GM18505 (cell line): ENCODE measurements around the gene RRAS2.
A peak's percentile ranks its signal among the peaks of the same experiment; 100 is the strongest.

Source experiments
- ATAC-seq: cut with Tn5 transposase; IDR thresholded peaks from one replicate; pipeline ENCODE4 v1.9.1; 2021; ENCODE audit not compliant: unreplicated experiment
- POLR2A ChIP-seq: IDR thresholded peaks from 4 replicates; pipeline ENCODE4 v1.6.1; 2011; ENCODE audit warnings: borderline replicate concordance; ENCODE audit not compliant: insufficient read depth, insufficient read length; ENCODE audit errors: extremely low read depth

RRAS2 gene

DNA sequence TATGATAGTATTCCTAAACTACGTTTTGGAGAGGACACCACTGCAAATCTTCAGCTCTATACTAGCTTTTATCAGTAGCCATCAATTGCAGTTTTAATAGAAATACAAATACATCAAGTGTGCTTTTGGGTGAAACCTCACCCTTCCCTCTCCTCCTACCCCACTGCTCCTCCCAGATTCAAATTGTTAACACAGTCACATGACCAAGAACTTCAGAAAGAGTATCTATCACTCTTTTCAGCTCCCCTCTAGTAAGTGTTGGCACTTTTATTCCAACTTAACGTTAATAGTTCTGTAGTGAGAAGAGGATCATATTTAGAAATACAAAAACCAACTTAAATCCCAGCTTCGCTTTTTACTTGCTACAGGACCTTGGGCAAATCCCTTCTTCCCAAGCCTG, 17.0 kb downstream of the RRAS2 start:
- TF ChIP-seq POLR2A, result no peak
- no peak for ATAC-seq

- TF ChIP-seq POLR2A, result no peak
- no peak for ATAC-seq
These were observed 18.3 kb downstream of the RRAS2 start for GRCh38 chr11:14340721-14341120.

DNA sequence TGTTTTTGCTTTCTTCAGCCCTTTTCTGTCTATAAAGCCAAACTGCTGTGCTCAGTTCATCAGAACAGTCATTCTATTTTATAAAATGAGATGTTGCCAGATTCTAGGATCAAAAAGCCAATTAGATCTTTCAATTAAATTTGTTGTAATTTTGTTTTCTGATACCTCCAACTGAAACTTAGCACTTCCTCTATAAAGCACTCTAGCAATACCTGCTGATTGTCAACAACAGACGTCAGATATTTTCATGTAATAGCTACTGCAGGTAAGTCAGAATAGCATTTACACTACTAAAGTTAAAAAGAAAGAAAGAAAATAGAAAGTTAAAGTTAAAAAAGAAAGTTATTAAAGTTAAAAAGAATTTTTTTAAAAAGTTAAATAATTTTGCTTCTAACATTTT, 19.6 kb downstream of the RRAS2 start:
- ATAC-seq, result no peak
- TF ChIP-seq POLR2A, result no peak

DNA sequence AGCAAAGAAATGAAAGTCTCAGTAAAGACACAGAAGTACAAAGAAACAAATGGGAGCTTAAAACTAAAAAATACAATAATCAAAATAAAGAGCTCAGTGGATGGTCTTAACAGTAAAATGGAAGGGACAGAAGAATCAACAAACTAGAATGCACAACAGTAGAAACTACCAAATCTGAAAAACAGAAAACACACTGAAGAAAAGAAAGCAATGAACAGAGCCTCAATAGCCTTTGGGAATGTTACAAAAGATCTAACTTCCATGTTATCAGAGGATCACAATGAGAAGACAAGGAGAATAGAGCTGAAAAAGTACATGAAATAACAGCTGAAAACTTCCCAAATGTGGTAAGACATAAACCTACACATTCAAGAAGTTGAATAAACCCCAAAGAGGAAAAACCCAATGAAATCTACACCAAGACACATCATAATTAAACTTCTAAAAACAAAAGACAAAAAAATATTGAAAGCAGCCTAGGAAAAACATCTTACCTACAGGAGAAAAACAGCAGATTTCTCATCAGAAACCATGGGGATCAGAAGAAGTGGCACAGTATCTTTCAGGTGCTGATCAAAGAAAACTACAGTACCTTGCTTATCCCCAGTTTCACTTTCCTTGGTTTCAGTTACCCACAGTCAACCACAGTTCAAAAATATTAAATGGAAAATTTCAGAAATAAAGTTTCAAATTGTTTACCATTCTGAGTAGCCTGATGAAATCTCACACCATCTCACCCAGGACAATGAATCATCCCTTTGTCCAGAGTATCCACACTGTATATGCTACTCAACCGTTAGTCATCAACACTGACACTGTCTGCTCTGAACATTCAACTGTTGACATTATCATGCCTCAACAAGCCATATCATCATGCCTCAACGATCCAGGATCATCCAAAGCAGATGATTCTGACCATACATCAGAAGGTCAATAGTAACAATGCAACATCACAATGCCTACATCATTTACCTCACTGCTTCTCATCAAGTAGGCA, 22.2 kb downstream of the RRAS2 start:
- no peak for ATAC-seq
- TF ChIP-seq POLR2A, result no peak

DNA sequence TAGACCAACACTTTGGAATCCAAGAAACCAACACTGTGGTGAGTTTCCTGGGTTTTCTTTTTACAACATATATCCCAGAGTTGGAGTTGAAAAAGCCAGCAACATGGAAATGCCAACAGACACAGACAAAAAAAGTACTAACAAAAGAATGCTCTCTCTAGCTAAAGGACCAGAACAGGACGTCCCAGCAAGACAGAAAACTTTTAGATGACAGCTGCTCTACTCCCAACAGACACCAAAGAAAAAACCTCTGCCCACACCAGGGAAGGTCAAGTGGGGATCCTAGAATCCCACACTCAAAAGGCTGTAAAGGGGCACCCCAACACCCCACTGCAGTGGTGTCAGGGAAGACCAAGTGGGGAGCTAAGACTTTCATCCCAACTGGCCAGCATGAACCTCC, 23.3 kb downstream of the RRAS2 start:
- no peak for TF ChIP-seq POLR2A
- ATAC-seq, result no peak

- ATAC-seq, result no peak
- TF ChIP-seq POLR2A, result no peak
These were observed 24.1 kb downstream of the RRAS2 start for GRCh38 chr11:14334893-14335292.

- no peak for TF ChIP-seq POLR2A
- ATAC-seq, result no peak
These were observed 24.8 kb downstream of the RRAS2 start for GRCh38 chr11:14334192-14334591.

DNA sequence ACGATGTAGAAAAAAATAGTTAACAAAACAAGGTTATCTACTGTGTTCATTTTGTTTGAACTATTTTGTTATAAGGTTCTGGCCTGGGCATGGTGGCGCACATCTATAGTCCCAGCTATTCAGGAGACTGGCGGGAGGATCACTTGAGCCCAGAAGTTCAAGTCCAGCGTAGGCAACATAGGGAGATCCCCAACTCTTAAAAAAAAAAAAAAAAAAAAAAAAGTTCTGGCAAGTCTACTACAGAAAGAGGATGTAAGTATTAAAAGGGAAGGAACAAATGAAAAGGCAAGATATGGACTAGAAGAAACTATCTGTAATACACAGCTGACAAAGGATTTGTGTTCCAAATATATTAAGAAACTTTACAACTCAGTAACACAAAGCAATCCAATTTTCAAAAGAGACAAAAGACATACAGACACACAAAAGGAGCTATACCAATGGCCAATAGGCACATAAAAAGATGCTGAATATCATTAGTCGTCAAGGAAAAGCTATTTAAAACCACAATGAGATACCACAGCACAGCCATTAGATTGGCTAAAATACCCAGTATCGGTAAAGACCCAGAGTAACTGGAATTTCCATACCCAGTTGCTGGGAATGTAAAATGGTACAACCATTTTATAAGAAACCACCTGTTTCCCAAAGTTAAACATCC, 27.4 kb downstream of the RRAS2 start:
- peak; percentile 45 for ATAC-seq
- TF ChIP-seq POLR2A, result no peak

DNA sequence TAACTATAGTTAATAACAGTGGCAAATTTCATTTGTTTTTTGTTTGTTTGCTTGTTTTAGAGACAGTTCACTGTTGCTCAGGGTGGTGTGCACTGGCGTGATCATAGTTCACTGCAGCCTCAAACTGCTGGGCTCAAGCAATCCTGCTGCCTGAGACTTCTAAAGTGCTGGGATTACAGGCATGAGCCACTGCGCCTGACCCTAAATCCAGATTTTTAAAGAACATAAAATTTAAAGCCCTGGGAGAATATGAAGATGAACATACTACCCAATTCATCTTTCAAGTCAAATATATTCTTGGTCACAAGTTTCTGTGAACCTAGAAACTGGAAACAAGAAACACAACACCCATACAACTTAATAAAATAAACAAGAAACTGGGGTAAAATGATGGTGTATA, 28.1 kb downstream of the RRAS2 start:
- peak; percentile 10 for ATAC-seq
- no peak for TF ChIP-seq POLR2A

DNA sequence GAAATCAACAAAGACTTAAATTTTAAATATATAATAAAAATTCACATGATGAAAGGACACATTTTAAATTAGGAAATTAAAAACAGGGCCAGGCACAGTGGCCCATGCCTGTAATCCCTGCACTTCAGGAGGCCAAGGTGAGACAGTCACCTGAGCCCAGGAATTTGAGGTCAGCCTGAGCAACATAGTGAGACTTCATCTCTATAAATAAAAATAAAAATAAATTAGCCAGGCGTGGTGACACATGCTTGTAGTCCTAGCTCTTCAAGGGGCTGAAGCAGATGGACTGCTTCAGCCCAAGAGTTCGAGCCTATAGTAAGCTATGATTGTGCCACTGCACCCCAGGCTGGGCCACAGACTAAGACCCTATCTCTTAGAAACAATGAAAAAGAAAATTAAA, 29.3 kb downstream of the RRAS2 start:
- ATAC-seq, result no peak
- no peak for TF ChIP-seq POLR2A

DNA sequence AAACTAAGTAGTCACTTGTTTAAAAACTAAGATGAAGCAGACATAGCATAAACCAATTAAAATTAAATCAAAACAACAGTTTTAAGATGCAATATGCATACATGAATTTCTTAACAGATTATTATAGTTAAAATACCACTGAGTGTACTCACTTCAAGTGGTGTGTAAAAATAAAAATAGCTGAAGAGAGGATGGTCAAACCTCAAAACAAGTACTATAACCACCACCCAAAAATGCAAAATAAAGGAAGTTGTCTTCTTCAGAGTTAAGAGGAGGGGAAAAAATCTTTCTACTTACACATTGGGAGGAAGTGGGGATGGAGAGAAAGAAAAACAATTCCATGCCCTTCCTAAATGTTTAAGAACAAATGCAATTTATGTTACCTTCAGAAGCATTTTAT, 31.9 kb downstream of the RRAS2 start:
- peak; percentile 36 for TF ChIP-seq POLR2A
- no peak for ATAC-seq

DNA sequence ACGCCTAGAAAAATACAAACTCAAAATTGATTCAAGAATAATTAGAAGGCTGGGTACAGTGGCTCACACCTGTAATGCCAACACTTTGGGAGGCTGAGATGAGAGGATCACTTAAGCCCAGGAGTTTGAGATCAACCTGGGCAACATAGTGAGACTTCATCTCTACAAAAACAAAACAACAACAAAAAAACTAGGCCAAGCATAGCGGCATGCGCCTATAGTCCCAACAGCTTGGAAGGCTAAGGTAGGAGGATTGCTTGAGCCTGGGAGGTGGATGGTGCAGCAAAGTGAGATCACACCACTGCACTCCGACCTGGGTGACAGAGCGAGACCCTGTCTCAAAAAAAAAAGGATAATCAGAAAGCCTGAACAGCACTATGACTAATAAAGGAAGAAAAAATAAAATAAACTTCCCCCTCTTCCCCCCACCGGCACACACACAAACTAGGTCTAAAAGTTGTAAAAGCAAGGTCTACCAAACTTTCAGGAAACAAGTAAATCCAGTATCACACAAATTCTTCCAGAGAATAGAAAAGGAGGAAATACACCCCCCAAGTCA, 35.8 kb downstream of the RRAS2 start:
- no peak for ATAC-seq
- TF ChIP-seq POLR2A, result no peak

GRCh38 chr11:14322510-14322909, 36.5 kb downstream of the RRAS2 start:
- no peak for ATAC-seq
- no peak for TF ChIP-seq POLR2A

- no peak for TF ChIP-seq POLR2A
- ATAC-seq, result peak; percentile 43
These were observed 39.0 kb downstream of the RRAS2 start for GRCh38 chr11:14320020-14320419.

GRCh38 chr11:14318581-14318981, 40.4 kb downstream of the RRAS2 start:
- no peak for ATAC-seq
- no peak for TF ChIP-seq POLR2A
